K562 (cell line): Measurements from ENCODE around the gene LZTR1. TPM values are rescaled to one million over a fixed set of nuclear protein-coding genes. Genes with fewer than 3 reads are reported as not detected.
A peak's percentile ranks its signal among the peaks of the same experiment; 100 is the strongest.

Experiments used
- BMI1 ChIP-seq: fragments of 150-350 bp; IDR thresholded peaks from 2 replicates; pipeline ENCODE4 v1.6.1; 2014; ENCODE audit warnings: low read length
- DMBX1 ChIP-seq: fragments of 250-450 bp; sonication (Bioruptor Pico); IDR thresholded peaks from 2 replicates; pipeline ENCODE4 v1.8.0; 2022; ENCODE audit warnings: inconsistent platforms, mild to moderate bottlenecking, moderate library complexity, borderline replicate concordance
- ERF ChIP-seq: fragments of 450-650 bp; formaldehyde crosslinking; IDR thresholded peaks from 2 replicates; pipeline ENCODE4 v1.4.0; 2020; ENCODE audit warnings: mild to moderate bottlenecking, mixed read lengths
- FOXA3 ChIP-seq, 2 experiments: fragments of 450-650 bp in 1 of 2; sonication (generic) in 1 of 2; formaldehyde crosslinking; IDR thresholded peaks in 1 of 2; conservative IDR thresholded peaks in 1 of 2; 2 replicates each; pipeline versions ENCODE4 v1.4.0 to v1.8.0; 2020 to 2022; ENCODE audit warnings: mild to moderate bottlenecking in 2 of 2, missing genetic modification reagents in 1 of 2
- HCFC1 ChIP-seq: IDR thresholded peaks from 2 replicates; pipeline ENCODE4 v1.6.1; 2012; ENCODE audit warnings: low read depth, low read length, improper control_type of control experiment
- MAFK ChIP-seq: IDR thresholded peaks from 2 replicates; pipeline ENCODE4 v1.6.1; 2011; ENCODE audit warnings: low read length, improper control_type of control experiment
- RCOR1 ChIP-seq, 2 experiments: IDR thresholded peaks; 2 replicates each; pipeline ENCODE4 v1.6.1; 2012; ENCODE audit warnings: low read depth in 2 of 2, low read length in 2 of 2, borderline replicate concordance in 1 of 2, improper control_type of control experiment in 1 of 2
- SAP30 ChIP-seq: fragments of 200-600 bp; sonication (generic); IDR thresholded peaks from 2 replicates; pipeline ENCODE4 v1.6.1; 2012; ENCODE audit warnings: borderline replicate concordance, low read depth, mild to moderate bottlenecking, moderate library complexity, low read length, control low read depth, inconsistent platforms; ENCODE audit not compliant: insufficient read depth, poor library complexity, severe bottlenecking
- SP1 ChIP-seq: sonication (generic); formaldehyde crosslinking; IDR thresholded peaks from 2 replicates; pipeline ENCODE4 v1.8.1; 2022; ENCODE audit warnings: mild to moderate bottlenecking, missing genetic modification reagents
- SP2 ChIP-seq: IDR thresholded peaks from 2 replicates; pipeline ENCODE4 v1.6.1; 2011; ENCODE audit warnings: mild to moderate bottlenecking, low read depth, low read length, moderate library complexity; ENCODE audit not compliant: poor library complexity, severe bottlenecking; ENCODE audit errors: extremely low read depth
- STAT6 ChIP-seq: sonication (generic); formaldehyde crosslinking; IDR thresholded peaks from 2 replicates; pipeline ENCODE4 v1.8.1; 2023; ENCODE audit warnings: mild to moderate bottlenecking, missing genetic modification reagents
- VEZF1 ChIP-seq: fragments of 200-800 bp; sonication (Bioruptor generic); IDR thresholded peaks from 2 replicates; pipeline ENCODE4 v1.6.1; 2017; ENCODE audit warnings: missing genetic modification characterization, missing compliant biosample characterization
- ZBTB33 ChIP-seq: sonication (generic); formaldehyde crosslinking; IDR thresholded peaks from 2 replicates; pipeline ENCODE4 v1.8.1; 2023; ENCODE audit warnings: mild to moderate bottlenecking, missing genetic modification reagents
- ZHX1 ChIP-seq: fragments of 150-350 bp; conservative IDR thresholded peaks from 2 replicates; pipeline ENCODE4 v1.6.1; 2014; ENCODE audit warnings: low read length
- polyA plus RNA-seq, 8 experiments: library from polyadenylated mRNA; depleted of rRNA in 4 of 8; stranded (reverse) in 5 of 8; unstranded in 3 of 8; fragments of >200 nt; fragmentation: Nextera tagmentation in 2 of 8; fragmentation: Illumina TruSeq in 1 of 8; extraction: Ambion mirVana in 2 of 8; extraction: Trizol in 1 of 8; gene quantifications; 2 replicates each; pipeline versions ENCODE4 v1.2.1 to v1.2.3, GENCODE V29; 2011 to 2014; ENCODE audit warnings: inconsistent platforms in 1 of 8, missing spikeins in 1 of 8
- total RNA-seq, 7 experiments: library from RNA; depleted of rRNA in 6 of 7; stranded (reverse); fragments of >200 nt in 6 of 7; fragmentation: Illumina TruSeq in 2 of 7; extraction: Trizol in 2 of 7; gene quantifications; 2 replicates each; pipeline versions ENCODE4 v1.2.1 to v1.2.3, GENCODE V29; 2011 to 2021; ENCODE audit warnings: low replicate concordance in 1 of 7

Gene LZTR1
- total and polyA plus RNA-seq, 9 of the 15 experiments (the other 6 are each of a cell fraction or from before 2014, with no cell fraction given) = 2.2 to 135 (median 63.0) TPM

- peak; percentile 72; the same call in 1 of the 2 replicates for TF ChIP-seq ERF (CRISPR knock-in tag)
- peak; percentile 96 for TF ChIP-seq SP1 (CRISPR knock-in tag)
- peak; percentile 98 for TF ChIP-seq SP2
- TF ChIP-seq BMI1 = peak; percentile 100
- no peak for TF ChIP-seq DMBX1 (CRISPR knock-in tag)
- peak; percentile 44; the same call in 1 of the 2 replicates for TF ChIP-seq ZHX1
- 0 out of 2 replicates have a peak, but pooled peaks have one; percentile 15 for TF ChIP-seq MAFK
- TF ChIP-seq VEZF1 = no peak
- peak; percentile 76; the same call in 1 of the 2 replicates for TF ChIP-seq ZBTB33 (CRISPR knock-in tag)
- TF ChIP-seq RCOR1 (IDR thresholded peaks at IDR 0.05; ENCODE audit: borderline replicate concordance in 1 of 2, low read depth in 2 of 2, low read length in 2 of 2) = peak in 1 of 2 experiments; percentile 96; a peak in 2 of 4 replicates
- peak; percentile 49; the same call in 1 of the 2 replicates for TF ChIP-seq HCFC1
- peak; percentile 98 for TF ChIP-seq STAT6 (CRISPR knock-in tag)
- peak; percentile 81 for TF ChIP-seq SAP30
- peak in 1 of 2 experiments; percentile 46; a peak in 1 of 4 replicates for TF ChIP-seq FOXA3 (CRISPR knock-in tag; conservative IDR thresholded peaks at IDR 0.05 in 1 of 2, IDR thresholded peaks at IDR 0.05 in 1 of 2)
These were observed 63.6 kb downstream of the LZTR1 start, which contains the start of gene LRRC74B (continued) for GRCh38 chr22:21045585-21046294.
